NCI-H1092 treated with DMSO at 0.1 percent for 48 hours (cell line): ENCODE measurements around the gene LCK.
A peak's percentile ranks its signal among the peaks of the same experiment; 100 is the strongest.

Experiments used
- DNase-seq: peaks from one replicate; lab custom pipeline; 2025; lab: John Stamatoyannopoulos, UW

The LCK gene

DNA sequence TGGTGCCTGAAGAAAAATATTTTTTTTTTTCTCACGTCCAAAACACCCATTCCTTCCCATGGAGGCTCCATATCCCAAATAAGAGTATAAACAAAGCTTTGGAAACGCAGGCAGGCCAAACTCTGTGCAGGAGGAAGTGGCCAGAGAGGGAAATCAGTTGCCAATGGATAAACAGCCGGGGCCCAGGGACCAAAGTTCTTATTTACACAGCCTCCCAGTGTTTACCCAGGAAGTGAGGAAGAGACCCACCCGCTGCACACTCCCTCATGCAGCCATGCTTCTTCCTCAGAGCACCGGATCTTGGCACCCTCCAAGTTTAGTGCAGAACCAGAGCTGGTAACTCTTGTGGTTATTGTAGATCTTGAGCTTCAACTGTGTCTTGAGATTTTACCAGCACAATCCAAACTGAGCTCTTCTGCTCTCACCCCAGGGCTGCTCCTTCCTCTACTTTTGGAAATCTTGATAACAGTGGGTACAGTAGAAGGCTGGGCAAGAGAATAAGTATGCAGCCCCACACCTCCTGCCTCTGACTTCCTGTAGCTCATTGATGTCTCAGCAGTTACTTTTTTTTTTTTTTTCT, 70.7 kb downstream of the LCK start:
- no peak for DNase-seq

DNA sequence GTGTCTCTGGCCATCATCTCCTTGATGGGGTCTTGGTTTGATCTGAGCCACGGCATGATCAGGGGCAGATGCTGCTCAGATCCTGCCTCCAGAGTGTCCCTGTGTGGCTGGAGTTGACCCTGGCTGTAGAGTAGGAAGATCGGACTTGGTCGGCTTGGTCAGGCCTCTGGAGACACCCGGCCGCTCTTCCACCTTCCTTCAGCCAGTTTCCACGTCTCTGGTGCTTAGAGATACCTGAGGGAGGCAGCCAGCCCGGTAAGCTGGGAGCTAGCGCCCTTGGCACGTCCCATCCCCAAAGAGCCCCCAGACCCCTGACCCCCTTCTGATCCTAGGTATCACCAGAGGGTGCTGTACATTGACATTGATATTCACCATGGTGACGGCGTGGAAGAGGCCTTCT, 76.1 kb downstream of the LCK start:
- DNase-seq = no peak

GRCh38 chr1:32329931-32330466, 78.9 kb downstream of the LCK start:
- DNase-seq = no peak

DNA sequence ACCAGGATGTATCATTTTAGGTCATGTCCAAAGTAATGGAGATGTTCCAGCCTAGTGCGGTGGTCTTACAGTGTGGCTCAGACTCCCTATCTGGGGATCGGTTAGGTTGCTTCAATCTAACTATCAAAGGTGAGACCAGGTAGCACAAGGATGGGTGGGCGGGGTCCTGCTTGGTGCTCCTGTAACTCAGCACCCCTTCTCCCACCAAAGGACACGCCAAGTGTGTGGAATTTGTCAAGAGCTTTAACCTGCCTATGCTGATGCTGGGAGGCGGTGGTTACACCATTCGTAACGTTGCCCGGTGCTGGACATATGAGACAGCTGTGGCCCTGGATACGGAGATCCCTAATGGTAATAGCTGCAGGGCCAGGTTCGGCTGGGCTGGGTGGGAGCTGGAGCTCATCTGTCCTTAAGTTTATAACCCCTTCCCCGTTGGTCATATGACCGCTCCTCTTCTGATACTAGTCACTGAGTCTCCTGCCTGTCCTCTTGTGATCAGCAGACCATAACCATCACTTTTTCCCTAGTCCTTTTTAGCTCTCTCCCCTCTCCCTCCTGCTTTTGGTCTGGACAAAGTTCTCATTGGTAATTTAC, 79.6 kb downstream of the LCK start:
- no peak for DNase-seq

- DNase-seq = no peak
These were observed 80.5 kb downstream of the LCK start for GRCh38 chr1:32331549-32331948.

DNA sequence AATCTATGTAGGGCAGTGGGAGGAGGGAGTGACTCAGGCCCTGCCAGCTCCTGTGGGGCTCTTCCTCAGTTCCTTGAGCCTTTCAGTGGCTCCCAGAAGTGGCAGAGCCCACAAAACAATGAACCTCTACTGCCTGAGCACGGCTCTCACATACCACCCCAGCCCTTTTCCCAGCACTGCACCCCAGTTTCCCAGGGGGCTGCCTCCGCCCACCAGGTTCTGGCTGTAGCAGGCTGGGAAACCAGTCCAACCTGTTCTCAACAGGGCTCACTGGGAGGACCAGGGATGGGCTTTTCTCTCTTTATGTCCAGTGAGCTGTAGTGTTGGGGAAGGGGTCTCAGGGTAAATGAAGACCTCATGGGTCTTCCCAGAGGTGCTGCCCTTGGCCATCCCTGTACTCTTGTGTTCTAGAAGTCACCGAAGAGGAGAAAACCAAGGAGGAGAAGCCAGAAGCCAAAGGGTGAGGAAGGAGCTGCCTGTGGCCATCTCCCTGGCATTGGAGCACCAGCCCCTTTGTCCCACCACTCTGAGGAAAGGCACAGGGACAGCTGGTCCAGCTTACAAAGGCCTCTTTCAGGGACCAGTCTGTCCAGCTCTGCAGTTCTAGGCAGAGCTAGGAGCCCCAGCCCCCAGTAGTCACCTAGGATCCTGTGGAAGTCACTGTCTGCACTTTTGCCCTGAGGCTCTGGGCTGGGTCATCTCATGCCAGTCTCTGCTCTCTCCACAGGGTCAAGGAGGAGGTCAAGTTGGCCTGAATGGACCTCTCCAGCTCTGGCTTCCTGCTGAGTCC, 81.4 kb downstream of the LCK start:
- no peak for DNase-seq

- DNase-seq = no peak
These were observed 82.3 kb downstream of the LCK start for GRCh38 chr1:32333251-32333963.

DNA sequence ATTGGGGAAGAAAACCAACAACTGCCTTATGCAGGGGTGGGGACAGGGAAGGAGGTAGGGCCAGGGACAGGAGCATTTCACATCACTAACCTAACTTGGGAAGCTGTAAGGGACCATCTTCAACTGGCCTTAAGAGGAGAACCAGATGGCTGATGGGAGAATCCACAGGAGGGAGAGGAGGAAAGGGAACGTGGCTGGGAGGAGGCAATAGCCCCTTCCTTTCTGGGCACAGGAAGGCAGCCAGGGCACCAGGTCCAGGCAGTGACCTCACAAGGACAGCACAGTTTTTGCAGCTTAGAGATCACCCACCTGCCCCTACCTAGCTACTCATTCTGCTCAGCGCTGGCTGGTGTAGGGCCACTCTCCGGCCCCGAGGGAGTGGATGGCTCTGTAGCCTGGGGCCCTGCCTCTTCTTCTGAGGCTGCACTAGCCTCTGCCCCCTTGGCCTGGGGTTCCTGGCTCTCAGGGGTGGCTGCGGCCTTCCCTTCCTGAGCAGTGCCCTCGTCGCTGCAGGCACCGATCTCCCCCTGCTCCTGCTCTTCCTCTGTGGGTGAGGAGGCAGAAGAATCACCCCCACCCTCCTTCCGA, 83.3 kb downstream of the LCK start:
- no peak for DNase-seq

- DNase-seq = peak; percentile 31
These were observed 83.9 kb downstream of the LCK start for GRCh38 chr1:32334864-32335534.

- no peak for DNase-seq
These were observed 84.4 kb downstream of the LCK start for GRCh38 chr1:32335535-32335789.
